GM21717 (cell line): ENCODE data around the gene SLC1A2.

Source experiments
- ATAC-seq: cut with Tn5 transposase; IDR thresholded peaks from one replicate; pipeline ENCODE4 v1.9.1; 2021; ENCODE audit warnings: mild to moderate bottlenecking, moderate library complexity; ENCODE audit not compliant: unreplicated experiment

SLC1A2 gene

GRCh38 chr11:35352077-35352888, 67.1 kb downstream of the SLC1A2 start:
- ATAC-seq: no peak

GRCh38 chr11:35349897-35350296, 69.5 kb downstream of the SLC1A2 start:
- no peak for ATAC-seq

- no peak for ATAC-seq
These were observed 70.3 kb downstream of the SLC1A2 start for GRCh38 chr11:35348898-35349687.

DNA sequence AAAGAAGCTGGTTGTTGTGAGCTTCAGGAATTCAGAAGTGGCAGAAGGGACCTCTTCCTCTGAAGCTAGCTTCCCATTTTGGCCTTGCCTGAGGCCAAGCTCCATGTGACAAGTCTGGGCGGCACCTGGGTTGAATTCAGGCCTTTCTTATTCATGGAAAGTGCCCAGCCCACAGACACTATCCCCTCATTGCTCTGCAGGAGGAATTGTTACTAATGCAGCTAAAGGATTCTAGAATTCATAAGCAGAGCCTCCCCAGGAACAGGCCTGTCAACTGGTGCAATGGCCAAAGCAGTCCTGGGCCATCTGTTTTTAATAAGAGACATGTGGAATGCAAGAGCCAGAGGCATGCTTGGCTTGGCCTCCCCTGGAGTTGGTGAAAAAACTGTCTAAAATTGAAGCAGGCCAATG, 71.4 kb downstream of the SLC1A2 start:
- no peak for ATAC-seq

DNA sequence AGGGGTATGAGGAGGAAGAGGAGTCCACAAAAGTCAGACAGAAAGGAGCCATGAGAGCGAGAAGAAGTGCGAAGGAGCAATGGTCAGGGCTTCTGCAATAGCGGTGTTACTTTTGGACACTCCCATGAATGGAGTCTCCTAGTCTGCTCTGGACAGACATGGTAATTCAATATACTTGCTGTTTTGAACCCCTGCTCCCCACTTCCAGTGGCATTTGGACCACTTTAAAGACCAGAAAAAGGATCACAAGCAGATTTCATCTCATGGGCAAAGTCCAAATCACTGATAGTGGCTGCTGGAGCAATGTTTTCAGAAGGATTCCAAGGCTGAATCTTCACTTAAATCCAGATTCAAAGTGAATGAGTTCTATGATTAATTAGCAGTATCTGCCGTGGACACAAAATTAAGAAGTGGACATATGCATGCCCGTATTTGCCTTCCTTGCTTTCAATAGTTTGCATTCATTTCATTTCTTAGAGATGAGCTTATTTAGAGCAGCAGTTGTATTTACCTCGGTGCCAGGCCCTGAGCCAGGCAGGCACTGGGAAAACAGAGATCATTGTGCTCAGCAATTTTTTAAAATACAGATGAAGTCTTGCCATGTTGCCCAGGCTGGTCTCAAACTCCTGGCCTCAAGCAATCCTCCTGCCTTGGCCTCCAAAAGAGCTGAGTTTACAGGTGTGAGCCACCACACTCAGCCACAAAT, 72.0 kb downstream of the SLC1A2 start:
- ATAC-seq: no peak

DNA sequence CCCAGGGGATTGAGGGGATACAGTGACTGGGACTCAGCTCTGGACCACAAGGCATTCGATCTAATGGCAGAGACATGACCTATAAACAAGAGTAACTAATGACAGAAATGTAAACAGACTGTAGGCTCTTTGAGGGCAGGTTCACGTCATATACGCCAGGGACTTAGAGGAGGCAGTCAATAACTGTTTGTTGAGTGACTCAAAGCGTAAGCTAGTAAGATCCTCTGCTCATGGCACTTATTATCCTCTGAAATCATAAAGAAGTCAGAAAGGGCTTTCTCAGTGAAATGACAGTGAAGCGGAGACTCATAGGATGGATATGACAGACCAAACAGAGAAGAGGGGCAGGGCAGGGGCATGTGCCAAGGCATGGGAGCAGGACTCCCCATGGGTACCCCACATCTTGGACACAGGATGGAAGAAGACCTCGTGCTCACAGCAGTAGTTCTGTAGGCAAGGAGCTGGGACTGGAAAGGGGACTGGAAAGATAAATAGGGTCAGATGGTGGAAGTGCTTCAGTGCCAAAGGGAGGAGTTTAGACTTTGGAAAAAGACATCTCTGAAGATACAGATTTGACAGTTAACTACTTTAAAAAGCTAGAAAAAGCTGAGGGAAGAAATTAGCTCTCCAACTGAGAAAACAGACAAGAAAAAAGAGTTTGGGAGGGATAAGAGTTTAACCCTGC, 72.7 kb downstream of the SLC1A2 start:
- ATAC-seq: no peak

GRCh38 chr11:35344681-35345574, 74.4 kb downstream of the SLC1A2 start:
- ATAC-seq: no peak

DNA sequence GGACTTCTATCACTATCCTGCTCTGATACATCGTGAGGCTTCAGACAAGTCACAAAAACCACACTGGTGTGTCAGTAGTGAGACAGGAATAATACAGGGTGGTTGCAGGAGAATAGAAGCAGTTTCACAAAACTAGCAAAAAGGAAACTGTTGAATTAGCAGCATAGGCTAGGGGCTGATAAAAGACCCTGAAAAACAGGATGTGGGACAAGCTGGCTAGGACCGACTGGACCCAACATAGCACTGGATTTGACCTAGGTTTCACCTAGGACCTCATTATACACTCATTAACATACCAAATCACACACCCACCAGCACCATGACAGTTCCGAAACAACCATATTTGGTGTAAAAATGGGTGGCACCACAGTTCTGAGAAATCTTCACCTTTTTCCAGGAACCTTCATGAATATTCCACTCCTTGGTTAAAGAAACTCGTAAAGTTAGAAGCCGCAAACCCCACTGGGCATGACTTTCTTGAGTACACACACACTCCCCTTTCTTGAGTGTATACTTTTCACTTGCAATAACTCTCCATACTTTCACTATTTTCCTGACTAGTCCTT, 76.2 kb downstream of the SLC1A2 start:
- peak; percentile 74 for ATAC-seq

- ATAC-seq: no peak
These were observed 78.6 kb downstream of the SLC1A2 start for GRCh38 chr11:35340715-35341114.

GRCh38 chr11:35340071-35340470, 79.3 kb downstream of the SLC1A2 start:
- ATAC-seq: no peak

DNA sequence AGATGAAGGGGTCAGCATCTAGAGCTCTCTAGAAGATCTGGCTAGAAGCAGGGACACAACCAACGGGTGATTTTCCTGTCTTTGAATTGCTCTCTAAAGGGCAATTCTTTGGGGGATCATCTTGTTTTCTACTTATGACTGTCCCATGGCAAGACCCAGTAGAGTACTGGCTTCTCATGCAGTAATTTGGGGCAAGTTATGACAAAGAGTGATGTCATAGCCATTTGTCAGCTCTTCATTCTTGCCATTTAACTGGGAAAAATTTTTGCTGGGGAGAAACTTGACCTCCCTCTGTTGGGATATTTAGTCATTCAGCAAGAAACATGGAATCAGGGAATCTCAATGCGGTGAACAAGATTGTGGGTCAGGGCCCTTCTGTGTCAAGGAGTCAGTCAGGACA, 80.4 kb downstream of the SLC1A2 start:
- no peak for ATAC-seq

DNA sequence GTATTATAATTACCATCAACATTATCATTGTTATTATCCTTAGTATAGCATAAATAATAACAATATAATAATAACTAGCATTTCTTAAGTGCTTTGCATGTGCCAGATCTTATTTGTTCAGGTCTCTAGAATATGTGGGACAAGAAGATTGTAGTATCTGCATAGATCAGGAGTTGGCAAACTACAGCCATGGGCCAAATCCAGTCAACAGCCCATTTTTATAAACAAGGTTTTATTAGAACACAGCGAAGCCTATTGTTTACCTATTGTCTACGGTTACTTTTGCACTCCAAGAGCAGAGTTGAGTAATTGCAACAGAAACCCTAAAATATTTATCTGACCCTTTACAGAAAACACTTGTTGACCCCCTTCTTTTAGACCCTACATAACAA, 81.4 kb downstream of the SLC1A2 start:
- no peak for ATAC-seq

DNA sequence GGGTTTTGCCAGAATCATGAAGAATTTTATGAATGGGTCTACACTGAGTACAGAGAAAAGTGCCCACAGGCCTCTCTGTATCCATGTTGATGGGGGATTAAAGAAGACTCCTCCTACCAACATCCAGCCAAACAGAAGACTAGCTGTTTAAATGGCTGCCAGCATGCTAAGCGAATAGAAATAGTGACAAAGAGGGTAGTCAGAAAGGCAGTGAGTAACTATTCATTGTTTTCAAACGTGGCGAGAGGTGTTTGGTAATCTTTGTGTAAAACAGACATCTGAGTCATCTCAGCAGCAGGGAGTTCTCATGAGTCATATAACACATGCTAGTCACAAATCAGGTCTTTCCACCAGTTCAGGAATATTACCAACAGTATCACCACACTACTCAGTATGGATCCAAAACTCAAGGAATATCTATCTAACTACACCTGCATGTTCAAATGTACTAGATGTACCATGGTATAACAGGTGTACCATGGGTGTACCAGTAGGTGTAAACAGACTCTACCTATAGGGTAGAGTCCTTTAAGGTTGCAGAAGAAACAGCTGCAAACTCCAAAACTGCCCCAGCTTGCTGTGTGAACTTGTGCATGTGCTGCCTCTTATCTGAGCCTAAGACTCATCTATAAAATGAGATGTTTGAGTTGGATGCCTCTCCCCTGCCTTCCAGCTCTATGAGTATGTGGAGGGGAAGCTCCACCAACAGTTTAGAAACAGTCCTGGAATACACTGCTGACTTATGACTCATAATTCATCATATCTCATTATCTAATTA, 82.0 kb downstream of the SLC1A2 start:
- no peak for ATAC-seq

- no peak for ATAC-seq
These were observed 82.6 kb downstream of the SLC1A2 start for GRCh38 chr11:35336726-35337125.

DNA sequence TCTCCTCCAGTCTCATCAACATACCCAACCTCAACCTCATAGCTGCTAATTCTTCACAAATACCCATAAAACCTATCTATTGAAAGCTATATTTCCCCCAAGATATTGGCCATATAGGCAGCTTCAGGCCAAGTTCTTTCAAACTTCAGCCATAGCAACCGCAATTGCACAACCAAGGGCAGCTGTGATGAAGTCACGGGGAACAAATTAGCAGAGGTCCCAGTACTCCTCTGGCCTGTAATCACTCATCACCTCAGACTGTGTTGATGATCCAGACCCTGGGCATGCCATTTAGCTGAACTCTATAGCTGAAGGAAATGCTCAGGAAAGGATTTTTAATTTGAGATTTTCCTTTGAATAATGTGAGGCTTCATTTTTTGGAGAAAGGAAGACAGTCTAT, 84.1 kb downstream of the SLC1A2 start:
- ATAC-seq: no peak

DNA sequence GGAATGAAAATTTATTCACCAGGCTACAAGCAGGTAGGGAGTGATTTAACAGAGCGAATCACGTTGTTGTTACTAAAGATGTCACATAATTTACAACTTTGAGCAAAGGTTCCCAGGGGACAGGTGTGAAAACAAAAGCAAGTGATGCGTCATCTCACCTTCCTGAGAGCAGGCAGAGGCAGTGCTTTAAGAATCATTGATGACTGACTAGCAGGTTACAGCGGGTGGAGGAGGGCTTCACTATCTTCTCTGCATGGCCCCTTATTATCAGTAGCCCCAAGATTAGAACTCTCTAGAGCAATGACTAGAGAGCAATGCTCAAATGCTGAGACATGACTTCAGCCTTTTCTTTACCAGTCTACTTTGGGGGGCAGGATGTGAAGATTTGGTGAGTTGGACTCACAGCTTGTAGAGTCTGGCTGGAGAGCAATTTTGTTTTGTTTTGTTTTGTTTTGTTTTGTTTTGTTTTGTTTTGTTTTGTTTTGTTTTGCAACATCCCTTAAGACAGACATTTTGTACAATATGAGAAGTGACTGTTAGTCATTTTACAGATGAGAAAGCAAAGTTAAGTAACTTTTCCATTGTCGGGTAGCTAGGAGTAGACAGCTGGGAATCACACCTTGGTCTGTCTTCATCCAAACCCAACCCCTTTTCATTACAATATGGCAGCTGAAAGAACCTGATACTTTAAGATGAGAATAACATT, 84.8 kb downstream of the SLC1A2 start:
- peak; percentile 62 for ATAC-seq

DNA sequence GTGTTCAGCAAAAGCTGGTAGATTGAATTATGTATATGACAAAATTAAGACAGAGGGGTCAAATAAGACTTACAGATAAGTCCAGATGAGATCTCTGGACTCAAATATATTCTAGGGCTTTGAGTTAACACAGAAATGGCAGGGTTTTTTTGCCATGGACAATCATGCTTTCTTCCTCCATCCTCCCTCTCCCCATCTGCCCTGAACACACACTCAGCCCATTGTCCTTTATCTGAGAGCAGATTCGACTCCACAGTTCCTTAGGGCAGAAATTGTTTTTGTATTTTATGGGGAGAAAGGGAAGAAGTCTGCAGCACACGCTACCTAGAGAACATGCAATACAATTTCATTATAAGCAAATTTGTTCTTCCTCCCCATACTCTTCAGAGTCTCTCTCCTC, 86.8 kb downstream of the SLC1A2 start:
- no peak for ATAC-seq

DNA sequence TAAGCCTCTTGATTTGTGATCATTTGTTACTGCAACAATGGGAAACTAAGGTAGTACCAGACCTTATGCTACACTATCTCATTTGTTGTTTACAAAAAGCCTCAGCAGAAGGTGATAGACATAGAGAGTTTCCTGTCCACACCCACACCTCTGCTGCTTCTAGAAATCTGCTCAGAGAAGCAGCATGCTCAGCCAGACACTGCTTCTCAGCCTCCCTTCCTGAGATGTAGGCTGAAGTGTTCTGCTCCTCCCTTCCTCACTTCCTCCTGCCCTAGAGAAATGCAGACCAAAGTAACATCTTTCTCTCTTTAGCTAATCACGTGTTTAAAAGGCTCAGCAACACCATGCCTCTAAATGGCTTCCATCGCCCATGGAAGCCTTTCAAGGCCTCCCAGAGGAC, 88.4 kb downstream of the SLC1A2 start:
- ATAC-seq: no peak
